GM18873 (cell line): ENCODE results near the gene VPS51.

ENCODE experiments used
- ATAC-seq: cut with Tn5 transposase; IDR thresholded peaks from one replicate; pipeline ENCODE4 v1.9.1; 2021; ENCODE audit warnings: mild to moderate bottlenecking, moderate library complexity, moderate number of reproducible peaks; ENCODE audit not compliant: unreplicated experiment, low FRiP score

The VPS51 gene

GRCh38 chr11:65071907-65072630 is 23.9 kb upstream of the VPS51 start:
- ATAC-seq, result no peak

- no peak for ATAC-seq
Measured at GRCh38 chr11:65072631-65072966, 23.4 kb upstream of the VPS51 start.

- no peak for ATAC-seq
Measured at GRCh38 chr11:65077451-65077850, 18.6 kb upstream of the VPS51 start.

DNA sequence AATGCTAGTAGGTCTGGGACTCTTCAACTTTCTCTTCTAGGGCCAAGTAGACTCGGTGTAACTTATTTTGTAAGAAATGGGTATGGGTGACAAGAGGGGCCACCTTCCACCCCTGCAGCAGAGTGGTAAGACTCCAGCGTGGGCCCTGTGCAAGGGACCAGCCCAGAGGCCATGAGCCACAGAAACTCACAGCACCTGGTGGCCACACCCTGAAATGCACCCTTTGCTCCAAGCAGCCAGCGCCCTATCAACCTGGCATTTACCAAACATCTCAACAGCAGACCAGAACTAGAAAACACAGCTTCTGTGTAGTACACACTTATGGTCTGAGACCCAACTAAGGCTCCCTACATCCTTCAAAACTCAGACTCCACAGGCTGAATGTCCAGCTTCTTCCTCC is 17.9 kb upstream of the VPS51 start:
- no peak for ATAC-seq

GRCh38 chr11:65078786-65079342 is 17.1 kb upstream of the VPS51 start:
- ATAC-seq, result no peak

DNA sequence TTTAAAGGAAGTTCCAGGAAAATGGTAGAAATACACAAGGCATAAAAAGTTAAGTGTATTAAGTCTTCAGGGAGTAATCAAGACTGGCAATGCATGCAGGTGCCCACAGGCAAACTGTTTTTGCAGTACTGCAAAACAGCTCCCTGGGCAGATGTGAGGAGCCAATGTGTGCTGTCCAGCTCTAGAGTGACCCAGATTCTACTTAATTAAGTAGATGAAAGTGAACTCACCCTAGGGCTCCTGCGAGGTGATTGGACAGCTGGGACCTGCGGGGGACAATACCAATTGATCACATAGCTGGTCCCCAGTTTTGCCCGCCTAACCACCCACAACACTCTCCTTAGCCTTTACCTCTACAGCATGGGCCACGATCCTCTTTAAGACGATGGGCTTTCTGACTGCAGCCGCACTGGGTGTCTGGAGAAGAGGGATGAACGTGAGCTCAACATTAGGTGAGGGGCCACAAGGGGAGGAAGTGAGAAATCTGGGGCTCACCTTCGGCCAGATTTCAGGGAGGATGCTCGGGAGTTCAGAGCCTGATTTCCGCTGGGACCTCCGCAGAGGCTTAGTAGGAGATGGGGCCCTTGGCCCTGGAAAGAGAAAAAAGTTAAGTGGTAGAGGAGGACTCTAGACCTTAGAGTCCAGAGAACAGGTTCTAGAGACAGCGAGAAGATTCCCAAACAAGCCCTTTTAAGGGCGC is 12.7 kb upstream of the VPS51 start:
- ATAC-seq, result peak; percentile 21

GRCh38 chr11:65083834-65084597 is 12.0 kb upstream of the VPS51 start, which contains the start of the genes CDCA5 and ZFPL1:
Gene CDCA5 (minus strand): TSS chr11:65084040. CDS start chr11:65083978, 62 bp downstream.
Gene ZFPL1 (plus strand): TSS chr11:65084222. CDS start chr11:65084699, 477 bp downstream.
- peak; percentile 57 for ATAC-seq

GRCh38 chr11:65084598-65085375 is 11.2 kb upstream of the VPS51 start:
- ATAC-seq, result no peak

- ATAC-seq, result no peak
Measured at GRCh38 chr11:65085446-65085845, 10.6 kb upstream of the VPS51 start.

GRCh38 chr11:65086809-65087208 is 9.2 kb upstream of the VPS51 start:
- ATAC-seq, result no peak

- no peak for ATAC-seq
Measured at GRCh38 chr11:65087216-65087615, 8.8 kb upstream of the VPS51 start.

GRCh38 chr11:65087827-65088226 is 8.2 kb upstream of the VPS51 start:
- no peak for ATAC-seq

GRCh38 chr11:65089621-65090020 is 6.4 kb upstream of the VPS51 start:
- no peak for ATAC-seq

DNA sequence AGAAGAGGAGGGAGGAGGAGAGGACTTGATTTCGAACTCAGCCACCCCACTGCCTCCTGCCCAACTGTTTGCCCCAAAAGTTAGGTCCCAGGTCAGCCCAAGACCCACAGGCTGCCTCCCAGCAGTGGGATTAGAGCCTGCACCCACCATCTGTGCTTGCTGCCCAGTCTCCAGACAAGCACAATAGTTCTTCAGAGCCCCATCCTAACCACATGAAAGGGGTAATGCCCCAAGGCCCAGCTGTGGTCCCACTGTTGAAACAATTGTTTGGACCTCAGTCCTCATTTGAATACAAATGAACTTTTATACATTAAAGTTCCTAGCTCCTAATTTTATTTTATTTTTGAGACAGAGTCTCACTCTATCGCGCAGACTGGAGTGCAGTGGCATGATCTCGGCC is 5.4 kb upstream of the VPS51 start:
- no peak for ATAC-seq

DNA sequence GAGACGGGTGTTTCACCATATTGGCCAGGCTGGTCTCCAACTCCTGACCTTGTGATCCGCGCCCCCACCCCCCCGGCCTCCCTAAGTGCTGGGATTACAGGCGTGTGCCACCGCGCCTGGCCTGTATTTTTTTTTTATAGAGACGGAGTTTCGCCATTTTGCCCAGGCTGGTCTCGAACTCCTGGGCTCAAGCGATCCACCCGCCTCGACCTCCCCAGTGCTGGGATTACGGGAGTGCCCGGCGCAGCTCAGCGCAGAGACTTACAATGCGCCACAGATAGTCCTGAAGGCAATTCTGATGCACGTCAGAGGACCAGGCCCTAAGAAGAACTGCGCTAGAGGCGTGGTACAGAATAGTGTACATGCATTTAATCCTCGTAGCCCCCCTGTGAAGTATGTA is 587 bp upstream of the VPS51 start:
- no peak for ATAC-seq

DNA sequence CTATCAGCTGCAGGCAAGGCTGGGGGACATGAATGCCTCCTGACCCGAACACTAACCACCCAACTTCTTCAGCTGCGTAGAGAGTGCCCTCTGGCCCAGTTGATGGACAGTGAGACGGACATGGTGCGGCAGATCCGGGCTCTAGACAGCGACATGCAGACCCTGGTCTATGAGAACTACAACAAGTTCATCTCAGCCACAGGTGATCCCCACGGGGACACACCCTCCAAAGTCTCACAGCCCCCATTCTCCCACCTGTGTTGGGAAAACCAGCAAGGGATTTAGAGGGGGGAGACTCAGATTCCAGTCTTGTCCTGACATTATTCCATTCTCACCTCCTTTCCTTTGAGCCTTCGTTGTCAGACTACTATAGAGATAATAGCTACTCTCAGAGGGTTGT is 912 bp downstream of the VPS51 start:
- peak; percentile 2 for ATAC-seq

DNA sequence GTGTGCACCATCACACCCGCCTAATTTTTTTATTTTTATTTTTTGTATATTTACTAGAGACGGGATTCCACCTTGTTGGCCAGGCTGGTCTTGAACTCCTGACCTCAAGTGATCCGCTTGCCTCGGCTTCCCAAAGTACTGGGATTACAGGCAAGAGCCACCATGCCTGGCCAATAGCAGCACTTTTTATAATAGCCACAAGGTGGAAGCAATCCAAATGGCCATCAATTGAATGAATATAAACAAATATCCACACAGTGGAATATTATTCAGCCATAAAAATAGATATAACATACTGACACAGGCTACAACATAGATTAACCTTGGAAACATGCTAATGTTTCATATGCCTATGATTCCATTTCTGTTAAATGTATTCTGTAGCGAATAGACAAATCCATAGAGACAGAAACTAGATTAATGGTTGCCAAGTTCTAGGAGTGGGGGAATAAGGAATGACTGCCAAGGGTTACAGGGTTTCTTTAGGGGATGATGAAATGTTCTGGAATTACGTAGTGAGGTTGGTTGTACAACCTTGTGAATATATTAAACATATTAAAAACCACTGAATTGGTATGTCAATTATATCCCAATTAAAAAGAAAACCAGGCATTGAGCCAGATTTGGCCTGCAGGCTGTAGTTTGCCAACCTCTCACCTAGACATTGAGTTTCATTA is 4.8 kb downstream of the VPS51 start:
- no peak for ATAC-seq

DNA sequence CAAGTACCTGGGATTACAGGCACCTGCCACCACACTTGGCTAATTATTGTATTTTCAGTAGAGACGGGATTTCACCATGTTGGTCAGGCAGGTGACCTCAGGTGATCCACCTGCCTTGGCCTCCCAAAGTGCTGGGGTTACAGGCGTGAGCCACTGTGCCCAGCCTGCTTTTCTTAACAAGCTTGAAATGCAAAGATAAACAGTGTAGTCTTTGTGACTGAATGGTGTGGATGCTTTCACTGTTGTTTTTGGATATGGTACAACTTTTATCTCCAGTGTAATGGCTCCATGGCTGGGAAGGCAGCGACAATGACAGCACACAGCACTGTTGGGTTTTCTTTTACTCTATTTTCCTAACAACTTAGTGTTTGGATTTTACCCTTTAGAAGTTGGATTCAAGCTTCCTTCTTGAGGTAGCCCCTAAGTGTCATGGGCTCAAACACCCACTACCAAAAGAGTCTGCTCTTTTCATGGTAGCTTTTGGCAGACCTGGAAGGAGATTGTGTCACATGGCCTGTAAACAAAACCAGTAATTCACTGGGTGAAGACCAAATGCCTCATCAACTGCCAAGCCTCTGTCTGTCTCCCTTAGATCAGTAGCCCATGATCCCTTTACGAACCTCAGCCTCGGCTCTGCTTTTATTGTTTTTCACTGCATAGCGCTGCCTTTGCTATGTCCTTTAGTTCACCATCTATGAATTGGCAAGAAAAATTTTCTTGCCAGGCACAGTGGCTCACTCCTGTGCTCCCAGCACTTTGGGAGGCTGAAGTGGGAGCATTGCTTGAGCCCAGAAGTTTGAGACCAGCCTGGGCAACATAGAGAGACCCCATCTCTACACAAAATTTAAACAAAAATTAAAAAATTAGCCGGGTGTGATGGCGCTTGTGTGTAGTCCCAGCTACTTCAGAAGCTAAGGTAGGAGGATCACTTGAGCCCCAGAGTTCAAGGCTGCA is 6.4 kb downstream of the VPS51 start:
- ATAC-seq, result no peak

DNA sequence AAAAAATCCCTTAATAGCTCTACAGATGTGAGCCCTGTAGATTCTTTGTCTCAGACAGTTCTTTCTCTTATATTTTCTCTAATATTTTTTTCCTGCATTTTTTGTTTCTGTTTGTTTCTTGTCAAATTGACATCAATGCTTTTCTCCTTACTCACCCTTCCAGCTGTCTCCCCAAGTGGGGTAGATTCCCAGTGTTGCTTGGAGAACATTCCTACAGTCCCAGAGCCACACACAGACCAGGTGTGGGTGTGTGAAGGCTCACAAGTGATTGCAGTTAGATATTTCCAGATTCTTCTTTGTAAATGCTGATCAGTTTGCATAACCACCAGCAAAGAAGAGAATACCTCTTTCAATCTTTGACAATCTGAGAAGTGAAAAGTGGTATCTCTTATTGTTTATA is 7.5 kb downstream of the VPS51 start:
- ATAC-seq, result no peak
